Stomach (tissue), 4 donors: ENCODE data around the gene ACSF3.

ENCODE experiments used
- EP300 ChIP-seq: sonication (generic); formaldehyde crosslinking; IDR thresholded peaks from one replicate; pipeline ENCODE4 v1.6.1; 2017; ENCODE audit warnings: antibody characterized with exemption
- TF ChIP-seq, protein P1 (sequence below), 7 experiments: fragments of 450-650 bp in 4 of 7; fragments of 200-600 bp in 3 of 7; sonication (generic) in 3 of 7; IDR thresholded peaks; one replicate each; pipeline ENCODE4 v1.5.1; 2016 to 2019; ENCODE audit warnings: antibody characterized with exemption in 7 of 7, control low read depth in 2 of 7, mild to moderate bottlenecking in 1 of 7

DNA sequence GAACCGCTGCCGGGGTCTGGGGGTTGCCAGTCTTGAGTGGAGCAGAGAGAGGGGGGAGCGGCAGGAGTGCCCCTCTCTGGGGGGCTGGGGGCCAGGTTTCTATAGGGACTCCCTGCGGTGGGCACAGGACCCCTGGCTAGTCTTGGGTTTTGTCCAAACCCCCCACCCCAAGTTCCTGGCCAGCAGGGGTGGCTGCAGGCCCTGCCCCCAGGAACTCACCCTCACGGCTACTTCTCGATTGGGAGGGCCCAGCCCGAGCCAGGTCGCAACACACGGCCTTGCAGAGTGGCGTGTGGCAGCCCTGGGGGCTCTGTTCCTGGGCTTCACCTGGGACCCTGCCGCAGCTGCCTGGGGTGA lies 78.5 kb downstream of the ACSF3 start:
- no peak for TF ChIP-seq EP300
- TF ChIP-seq, protein P1, sequence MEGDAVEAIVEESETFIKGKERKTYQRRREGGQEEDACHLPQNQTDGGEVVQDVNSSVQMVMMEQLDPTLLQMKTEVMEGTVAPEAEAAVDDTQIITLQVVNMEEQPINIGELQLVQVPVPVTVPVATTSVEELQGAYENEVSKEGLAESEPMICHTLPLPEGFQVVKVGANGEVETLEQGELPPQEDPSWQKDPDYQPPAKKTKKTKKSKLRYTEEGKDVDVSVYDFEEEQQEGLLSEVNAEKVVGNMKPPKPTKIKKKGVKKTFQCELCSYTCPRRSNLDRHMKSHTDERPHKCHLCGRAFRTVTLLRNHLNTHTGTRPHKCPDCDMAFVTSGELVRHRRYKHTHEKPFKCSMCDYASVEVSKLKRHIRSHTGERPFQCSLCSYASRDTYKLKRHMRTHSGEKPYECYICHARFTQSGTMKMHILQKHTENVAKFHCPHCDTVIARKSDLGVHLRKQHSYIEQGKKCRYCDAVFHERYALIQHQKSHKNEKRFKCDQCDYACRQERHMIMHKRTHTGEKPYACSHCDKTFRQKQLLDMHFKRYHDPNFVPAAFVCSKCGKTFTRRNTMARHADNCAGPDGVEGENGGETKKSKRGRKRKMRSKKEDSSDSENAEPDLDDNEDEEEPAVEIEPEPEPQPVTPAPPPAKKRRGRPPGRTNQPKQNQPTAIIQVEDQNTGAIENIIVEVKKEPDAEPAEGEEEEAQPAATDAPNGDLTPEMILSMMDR (IDR thresholded peaks at IDR 0.05): no peak
